HEK293 (cell line): Measurements from ENCODE around the gene HSF2BP.
A peak's percentile ranks its signal among the peaks of the same experiment; 100 is the strongest.

ENCODE experiments used
- CTCF ChIA-PET: fragments of 350-600 bp; formaldehyde crosslinking; extraction: SDS; loops from one replicate; lab custom pipeline; 2021; ENCODE audit warnings: antibody characterized with exemption; lab: Yijun Ruan, JAX
- POLR2A ChIA-PET: fragments of 300-600 bp; formaldehyde crosslinking; extraction: SDS; loops from one replicate; lab custom pipeline; 2020; ENCODE audit warnings: antibody characterized with exemption, inconsistent platforms; lab: Yijun Ruan, JAX
- H3K27ac ChIP-seq: fragments of 200-500 bp; sonication (Bioruptor generic); 2 replicates; pipeline ENCODE4 v1.5.1; 2014; ENCODE audit warnings: low read depth, low read length, control low read depth, inconsistent platforms; ENCODE audit errors: extremely low read depth
- H3K36me3 ChIP-seq, 2 experiments: fragments of 200-500 bp in 1 of 2; sonication (Bioruptor generic) in 1 of 2; 1 replicate in 1 of 2; 2 replicates in 1 of 2; pipeline ENCODE4 v1.5.1; 2014 to 2017; ENCODE audit warnings: inconsistent platforms in 2 of 2, low read length in 2 of 2; ENCODE audit not compliant: control insufficient read depth in 2 of 2, insufficient read depth in 1 of 2
- H3K4me1 ChIP-seq: fragments of 200-500 bp; sonication (Bioruptor generic); 2 replicates; pipeline ENCODE4 v1.5.1; 2014; ENCODE audit warnings: mild to moderate bottlenecking, low read length, inconsistent platforms; ENCODE audit not compliant: control insufficient read depth, insufficient read depth
- H3K4me3 ChIP-seq: 2 replicates; pipeline ENCODE4 v1.5.1; 2011; ENCODE audit warnings: low read depth, mild to moderate bottlenecking, control low read depth, low read length, moderate library complexity
- H3K9me3 ChIP-seq: fragments of 200-500 bp; sonication (Bioruptor generic); 2 replicates; pipeline ENCODE4 v1.5.1; 2014; ENCODE audit warnings: low read depth, low read length, inconsistent platforms; ENCODE audit not compliant: control insufficient read depth, insufficient read depth
- GFI1B ChIP-seq: fragments of 450-650 bp; formaldehyde crosslinking; IDR thresholded peaks from 2 replicates; pipeline ENCODE4 v1.5.1; 2016; ENCODE audit warnings: missing biosample characterization, missing genetic modification characterization
- KLF10 ChIP-seq: fragments of 450-650 bp; IDR thresholded peaks from 2 replicates; pipeline ENCODE4 v1.5.1; 2018; ENCODE audit warnings: missing biosample characterization, mild to moderate bottlenecking, missing genetic modification characterization
- MEIS1 ChIP-seq: sonication (generic); formaldehyde crosslinking; IDR thresholded peaks from 2 replicates; pipeline ENCODE4 v1.8.1; 2022; ENCODE audit warnings: missing genetic modification reagents, mild to moderate bottlenecking, borderline replicate concordance
- SCRT2 ChIP-seq: fragments of 450-650 bp; formaldehyde crosslinking; IDR thresholded peaks from 2 replicates; pipeline ENCODE4 v1.5.1; 2016; ENCODE audit warnings: missing biosample characterization, missing genetic modification characterization
- ZBTB11 ChIP-seq: fragments of 450-650 bp; formaldehyde crosslinking; conservative IDR thresholded peaks from 2 replicates; pipeline ENCODE4 v1.5.1; 2016; ENCODE audit warnings: low read depth, missing biosample characterization, missing genetic modification characterization
- ZBTB17 ChIP-seq: fragments of 450-650 bp; formaldehyde crosslinking; IDR thresholded peaks from 2 replicates; pipeline ENCODE4 v1.5.1; 2016; ENCODE audit warnings: missing biosample characterization, missing genetic modification characterization
- ZBTB8A ChIP-seq: fragments of 450-650 bp; formaldehyde crosslinking; IDR thresholded peaks from 2 replicates; pipeline ENCODE4 v1.5.1; 2016; ENCODE audit warnings: missing biosample characterization, missing genetic modification characterization
- ZNF121 ChIP-seq: fragments of 450-650 bp; formaldehyde crosslinking; IDR thresholded peaks from 2 replicates; pipeline ENCODE4 v1.5.1; 2016; ENCODE audit warnings: missing biosample characterization, missing genetic modification characterization
- ZNF132 ChIP-seq: fragments of 450-650 bp; formaldehyde crosslinking; IDR thresholded peaks from 2 replicates; pipeline ENCODE4 v1.5.1; 2017; ENCODE audit warnings: missing biosample characterization, missing genetic modification characterization, borderline replicate concordance
- ZNF223 ChIP-seq: fragments of 450-650 bp; formaldehyde crosslinking; IDR thresholded peaks from 2 replicates; pipeline ENCODE4 v1.5.1; 2016; ENCODE audit warnings: missing biosample characterization, missing genetic modification characterization
- ZNF426 ChIP-seq: fragments of 450-650 bp; formaldehyde crosslinking; IDR thresholded peaks from 2 replicates; pipeline ENCODE4 v1.5.1; 2017; ENCODE audit warnings: missing biosample characterization, missing genetic modification characterization, mild to moderate bottlenecking, inconsistent platforms, moderate library complexity
- ZNF521 ChIP-seq: fragments of 450-650 bp; formaldehyde crosslinking; IDR thresholded peaks from 2 replicates; pipeline ENCODE4 v1.5.1; 2017; ENCODE audit warnings: missing biosample characterization, mild to moderate bottlenecking, missing genetic modification characterization
- ZNF555 ChIP-seq: fragments of 450-650 bp; formaldehyde crosslinking; conservative IDR thresholded peaks from 2 replicates; pipeline ENCODE4 v1.5.1; 2017; ENCODE audit warnings: missing biosample characterization, mild to moderate bottlenecking, missing genetic modification characterization, inconsistent platforms
- ZNF571 ChIP-seq: fragments of 450-650 bp; formaldehyde crosslinking; IDR thresholded peaks from 2 replicates; pipeline ENCODE4 v1.5.0; 2017; ENCODE audit warnings: missing biosample characterization, missing genetic modification characterization
- ZNF596 ChIP-seq: fragments of 450-650 bp; IDR thresholded peaks from 2 replicates; pipeline ENCODE4 v1.5.0; 2018; ENCODE audit warnings: missing biosample characterization, mild to moderate bottlenecking, missing genetic modification characterization, moderate library complexity
- ZNF621 ChIP-seq: fragments of 450-650 bp; formaldehyde crosslinking; IDR thresholded peaks from 2 replicates; pipeline ENCODE4 v1.5.1; 2017; ENCODE audit warnings: missing biosample characterization, missing genetic modification characterization
- ZNF645 ChIP-seq: fragments of 450-650 bp; formaldehyde crosslinking; IDR thresholded peaks from 2 replicates; pipeline ENCODE4; 2016; ENCODE audit warnings: missing biosample characterization, missing genetic modification characterization
- ZNF658 ChIP-seq: fragments of 450-650 bp; formaldehyde crosslinking; IDR thresholded peaks from 2 replicates; pipeline ENCODE4; 2016; ENCODE audit warnings: missing biosample characterization, missing genetic modification characterization
- ZNF830 ChIP-seq: fragments of 450-650 bp; IDR thresholded peaks from 2 replicates; pipeline ENCODE4 v1.5.0; 2018; ENCODE audit warnings: missing biosample characterization, missing genetic modification characterization, low read depth, mild to moderate bottlenecking, moderate library complexity
- ZSCAN4 ChIP-seq: fragments of 450-650 bp; formaldehyde crosslinking; IDR thresholded peaks from 2 replicates; pipeline ENCODE4 v1.5.1; 2017; ENCODE audit warnings: missing biosample characterization, missing genetic modification characterization
- TF ChIP-seq, protein P1 (sequence below): fragments of 450-650 bp; formaldehyde crosslinking; IDR thresholded peaks from 2 replicates; pipeline ENCODE4 v1.5.1; 2016; ENCODE audit warnings: missing biosample characterization, missing genetic modification characterization

The HSF2BP gene

GRCh38 chr21:43627527-43627926 is 31.8 kb downstream of the HSF2BP start:
- ChIA-PET CTCF (interaction anchor here (0.7 to 1.0 kb wide), 2 partner anchors 16 to 27 kb away, joined by 3 to 5 read pairs; no protein-coding TSS in a partner anchor), POLR2A (no interaction called here)
- peaks cover 0 to 9% of the 10 kb centered on the region in 2 experiments; a peak in 2 of 3 replicates for H3K36me3 ChIP-seq
- no peaks in the 10 kb centered on the region for H3K9me3 ChIP-seq
- H3K4me3 ChIP-seq = no peak overlapping the region
- H3K4me1 ChIP-seq = no peaks in the 10 kb centered on the region
- H3K27ac ChIP-seq = no peak overlapping the region
- TF ChIP-seq ZNF596 (tag by site-specific recombination) (no peak), ZNF426 (tag by site-specific recombination) (peak; percentile 6; the same call in 1 of the 2 replicates)

DNA sequence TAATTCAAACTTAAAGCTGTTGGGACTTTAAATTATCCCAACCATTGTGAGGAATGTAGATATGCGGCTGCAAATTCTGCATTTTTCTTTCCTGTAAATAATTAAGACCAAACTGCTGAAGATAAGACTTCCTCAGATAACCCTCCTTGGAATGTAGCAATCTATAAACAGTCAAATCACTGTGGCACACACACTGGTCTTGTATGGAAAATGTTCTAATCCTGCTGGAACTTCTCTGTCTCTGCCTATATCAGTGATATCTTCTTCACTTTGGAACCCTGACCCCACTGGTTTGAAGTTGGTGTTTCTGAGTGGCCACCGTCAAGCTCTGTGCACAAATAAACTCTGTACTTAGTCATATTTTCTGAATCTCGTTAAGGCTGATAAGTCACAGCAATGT is 32.9 kb downstream of the HSF2BP start:
- CTCF ChIA-PET = interaction anchor here (0.7 kb wide), 1 partner anchor 25 kb away, joined by 3 read pairs; no protein-coding TSS in a partner anchor
- POLR2A ChIA-PET = no interaction called here
- H3K9me3 ChIP-seq = no peaks in the 10 kb centered on the region
- no peak overlapping the region for H3K4me3 ChIP-seq
- no peaks in the 10 kb centered on the region for H3K4me1 ChIP-seq
- TF ChIP-seq ZNF830 (tag by site-specific recombination) = no peak
- TF ChIP-seq MEIS1 (CRISPR knock-in tag) = no peak
- no peak for TF ChIP-seq ZNF121 (tag by site-specific recombination)
- TF ChIP-seq, protein P1, sequence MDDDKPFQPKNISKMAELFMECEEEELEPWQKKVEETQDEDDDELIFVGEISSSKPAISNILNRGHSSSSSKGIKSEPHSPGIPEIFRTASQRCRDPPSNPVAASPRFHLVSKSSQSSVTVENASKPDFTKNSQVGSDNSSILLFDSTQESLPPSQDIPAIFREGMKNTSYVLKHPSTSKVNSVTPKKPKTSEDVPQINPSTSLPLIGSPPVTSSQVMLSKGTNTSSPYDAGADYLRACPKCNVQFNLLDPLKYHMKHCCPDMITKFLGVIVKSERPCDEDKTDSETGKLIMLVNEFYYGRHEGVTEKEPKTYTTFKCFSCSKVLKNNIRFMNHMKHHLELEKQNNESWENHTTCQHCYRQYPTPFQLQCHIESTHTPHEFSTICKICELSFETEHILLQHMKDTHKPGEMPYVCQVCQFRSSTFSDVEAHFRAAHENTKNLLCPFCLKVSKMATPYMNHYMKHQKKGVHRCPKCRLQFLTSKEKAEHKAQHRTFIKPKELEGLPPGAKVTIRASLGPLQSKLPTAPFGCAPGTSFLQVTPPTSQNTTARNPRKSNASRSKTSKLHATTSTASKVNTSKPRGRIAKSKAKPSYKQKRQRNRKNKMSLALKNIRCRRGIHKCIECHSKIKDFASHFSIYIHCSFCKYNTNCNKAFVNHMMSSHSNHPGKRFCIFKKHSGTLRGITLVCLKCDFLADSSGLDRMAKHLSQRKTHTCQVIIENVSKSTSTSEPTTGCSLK (tag by site-specific recombination) = no peak
- no peak for TF ChIP-seq KLF10
- TF ChIP-seq ZNF555 (tag by site-specific recombination) = no peak
- no peak for TF ChIP-seq SCRT2
- no peak for TF ChIP-seq ZBTB8A
- TF ChIP-seq GFI1B = no peak
- no peak for TF ChIP-seq ZBTB17
- TF ChIP-seq ZBTB11 (tag by site-specific recombination) = no peak
- peaks cover 0 to 9% of the 10 kb centered on the region in 2 experiments; a peak in 1 of 3 replicates for H3K36me3 ChIP-seq
- no peak overlapping the region for H3K27ac ChIP-seq

DNA sequence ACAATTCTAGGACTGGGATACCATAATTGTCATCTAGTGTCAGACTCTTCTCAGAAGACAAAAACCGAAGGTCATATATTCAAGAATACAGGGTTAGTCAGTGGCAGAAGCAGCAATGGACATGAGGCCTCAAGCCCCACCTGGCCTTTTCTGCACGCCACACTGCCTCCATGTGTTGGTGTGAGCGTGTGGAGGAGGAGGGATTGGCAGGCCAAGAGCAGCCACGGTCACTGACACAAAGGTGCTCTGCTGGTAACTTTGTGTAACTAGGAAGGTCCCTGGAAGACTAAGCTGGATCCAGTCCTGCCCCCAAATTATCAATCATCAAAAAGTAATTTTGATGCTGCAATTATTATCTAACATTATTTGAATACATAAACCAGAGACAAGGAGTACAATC is 34.9 kb downstream of the HSF2BP start:
- TF ChIP-seq ZNF521 (tag by site-specific recombination) (no peak), ZNF132 (no peak), ZNF645 (tag by site-specific recombination) (no peak), ZNF658 (tag by site-specific recombination) (no peak), ZSCAN4 (tag by site-specific recombination) (no peak), ZNF571 (tag by site-specific recombination) (no peak), ZNF223 (tag by site-specific recombination) (no peak), ZNF621 (tag by site-specific recombination) (no peak)
- H3K27ac ChIP-seq = no peak overlapping the region
- H3K4me1 ChIP-seq = no peaks in the 10 kb centered on the region
- ChIA-PET CTCF (interaction anchor here (0.7 to 2.2 kb wide), 3 partner anchors 11 to 26 kb away, joined by 3 to 12 read pairs (median 9); no protein-coding TSS in a partner anchor), POLR2A (no interaction called here)
- H3K9me3 ChIP-seq = no peaks in the 10 kb centered on the region
- no peaks in the 10 kb centered on the region for H3K36me3 ChIP-seq
- no peak overlapping the region for H3K4me3 ChIP-seq
